Testis (tissue), 2 donors: ENCODE results near the gene HOXA5.

Experiments
- CTCF ChIP-seq, 3 experiments: fragments of 450-650 bp in 2 of 3; fragments of 200-600 bp in 1 of 3; sonication (generic) in 1 of 3; IDR thresholded peaks; one replicate each; pipeline ENCODE4 v1.5.1; 2016 to 2019; ENCODE audit warnings: antibody characterized with exemption in 3 of 3, mild to moderate bottlenecking in 2 of 3, moderate library complexity in 1 of 3
- POLR2A ChIP-seq: fragments of 450-650 bp; IDR thresholded peaks from one replicate; pipeline ENCODE4 v1.6.1; 2017; ENCODE audit warnings: antibody characterized with exemption, mild to moderate bottlenecking, moderate library complexity

DNA sequence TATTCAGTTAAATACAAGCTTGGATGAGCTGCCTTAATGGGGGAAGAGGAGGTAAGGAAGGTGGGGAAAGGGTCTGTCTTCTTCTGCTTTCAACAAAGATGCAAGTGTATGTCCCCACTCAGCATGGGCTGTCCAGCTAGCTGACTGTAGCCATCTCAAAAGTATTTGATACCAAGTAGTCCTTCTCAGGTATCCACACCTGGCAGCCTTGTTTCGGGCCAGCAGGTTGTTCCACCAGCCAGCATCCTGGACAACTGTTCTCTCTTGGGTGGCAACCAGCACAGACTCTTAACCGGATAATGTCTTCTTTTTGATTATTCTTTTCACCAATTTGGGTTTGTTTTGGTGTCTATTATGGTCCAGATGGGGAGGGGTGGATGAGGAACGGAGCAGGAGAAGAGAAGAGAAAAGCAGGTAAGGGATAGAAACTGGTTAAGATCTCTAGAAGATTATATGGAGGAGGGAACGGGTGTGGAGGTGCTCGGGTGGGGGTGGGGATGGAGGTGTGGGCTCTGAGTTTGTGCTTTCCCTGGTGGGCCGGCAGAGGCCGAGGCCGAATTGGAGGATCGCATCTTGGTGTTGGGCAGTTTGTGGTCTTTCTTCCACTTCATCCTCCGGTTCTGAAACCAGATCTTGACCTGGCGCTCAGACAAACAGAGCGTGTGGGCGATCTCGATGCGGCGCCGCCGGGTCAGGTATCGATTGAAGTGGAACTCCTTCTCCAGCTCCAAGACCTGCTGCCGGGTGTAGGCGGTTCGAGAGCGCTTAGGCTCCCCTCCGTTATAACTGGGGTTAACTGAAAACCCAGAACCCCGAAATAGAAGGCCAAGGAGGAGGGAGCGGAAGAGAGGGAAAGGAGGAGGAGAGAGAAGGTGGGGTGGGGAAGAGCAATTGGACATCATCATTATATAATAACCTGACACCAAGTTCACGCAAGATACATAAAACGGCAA lies 14.4 kb downstream of the HOXA5 start:
- TF ChIP-seq CTCF (IDR thresholded peaks at IDR 0.05) = no peak
- no peak for TF ChIP-seq POLR2A
